Activated CD8-positive, alpha-beta memory T cell treated with anti-CD3 and anti-CD28 coated beads for 24 hours (primary cell): ENCODE results near the gene CYB5A.
"Not testable (repeated sequence)": the region's sequence is repeated elsewhere in the genome, so short reads cannot be mapped to it uniquely, and the experiment has no call there.

Experiments used
- DNase-seq: peaks from one replicate; pipeline ENCODE4 v3.0.0-alpha.2; 2020

Gene CYB5A

GRCh38 chr18:74292982-74293381 is 1.2 kb upstream of the CYB5A start:
- not testable (repeated sequence) for DNase-seq

DNA sequence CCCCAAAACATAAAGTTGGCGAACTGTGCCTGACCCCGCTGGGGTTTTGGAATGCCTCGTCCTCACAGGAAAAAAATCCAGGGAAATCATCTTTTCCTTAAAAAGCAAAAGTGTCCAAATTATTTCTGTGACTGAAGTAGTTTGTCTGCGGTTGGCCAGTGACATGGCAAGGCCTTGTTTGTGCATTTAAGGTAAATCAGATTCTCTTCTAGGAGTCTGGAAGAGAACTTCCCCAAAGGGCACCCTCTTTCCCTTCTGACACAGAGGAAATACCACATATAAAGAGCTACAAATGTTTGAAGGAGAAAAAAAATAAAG is 737 bp upstream of the CYB5A start:
- no peak for DNase-seq

DNA sequence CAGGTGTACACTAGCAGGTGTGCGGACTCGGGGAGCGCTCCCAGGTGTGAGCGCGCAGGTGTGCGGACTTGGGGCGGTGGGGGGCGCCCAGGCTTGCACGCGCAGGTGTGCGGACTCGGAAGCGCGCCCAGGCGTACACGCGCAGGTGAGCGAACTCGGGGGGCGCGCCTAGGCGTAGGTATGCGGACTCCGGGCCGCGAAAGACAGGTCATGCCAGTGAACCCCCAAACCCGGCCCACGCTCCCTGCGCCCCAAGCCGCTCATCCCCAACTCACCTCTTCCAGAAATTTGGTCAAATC is 342 bp downstream of the CYB5A start:
- no peak for DNase-seq

DNA sequence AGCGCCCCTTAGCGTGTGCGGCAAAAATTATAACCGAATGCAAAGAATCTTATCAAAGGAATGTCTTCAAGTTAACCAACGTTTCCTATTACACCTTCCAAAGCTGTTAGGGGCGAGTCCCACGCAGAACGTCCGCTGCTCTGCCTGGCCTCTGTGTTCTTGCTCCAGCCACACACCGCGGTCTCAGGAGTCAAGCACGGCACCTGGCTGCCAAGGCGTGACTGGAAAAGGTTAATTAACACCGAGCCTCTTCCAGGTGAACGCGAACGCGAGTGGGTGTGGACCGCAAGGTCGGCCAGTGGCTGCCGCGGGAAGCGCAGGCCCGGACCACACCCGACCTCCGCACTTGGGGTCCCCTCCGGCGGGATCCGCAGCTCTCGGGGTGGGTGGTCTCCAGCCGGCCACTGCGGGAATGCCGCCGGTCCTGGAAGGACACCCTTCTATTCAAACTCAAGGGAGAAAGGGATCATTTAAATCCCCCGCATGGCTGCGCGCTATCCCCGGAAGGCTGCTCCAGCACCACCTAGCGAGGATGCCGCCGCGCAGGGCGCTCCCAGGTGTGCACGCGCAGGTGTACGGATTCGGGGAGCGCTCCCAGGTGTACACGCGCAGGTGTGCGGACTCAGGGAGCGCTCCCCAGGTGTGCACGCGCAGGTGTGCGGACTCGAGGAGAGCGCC is 830 bp downstream of the CYB5A start:
- no peak for DNase-seq

GRCh38 chr18:74290021-74290420 is 1.7 kb downstream of the CYB5A start:
- DNase-seq = no peak

GRCh38 chr18:74289137-74289536 is 2.6 kb downstream of the CYB5A start:
- no peak for DNase-seq

GRCh38 chr18:74288730-74289129 is 3.0 kb downstream of the CYB5A start:
- no peak for DNase-seq

- DNase-seq = no peak
Observed at GRCh38 chr18:74288041-74288440, 3.7 kb downstream of the CYB5A start.

GRCh38 chr18:74286856-74287255 is 4.9 kb downstream of the CYB5A start:
- no peak for DNase-seq

DNA sequence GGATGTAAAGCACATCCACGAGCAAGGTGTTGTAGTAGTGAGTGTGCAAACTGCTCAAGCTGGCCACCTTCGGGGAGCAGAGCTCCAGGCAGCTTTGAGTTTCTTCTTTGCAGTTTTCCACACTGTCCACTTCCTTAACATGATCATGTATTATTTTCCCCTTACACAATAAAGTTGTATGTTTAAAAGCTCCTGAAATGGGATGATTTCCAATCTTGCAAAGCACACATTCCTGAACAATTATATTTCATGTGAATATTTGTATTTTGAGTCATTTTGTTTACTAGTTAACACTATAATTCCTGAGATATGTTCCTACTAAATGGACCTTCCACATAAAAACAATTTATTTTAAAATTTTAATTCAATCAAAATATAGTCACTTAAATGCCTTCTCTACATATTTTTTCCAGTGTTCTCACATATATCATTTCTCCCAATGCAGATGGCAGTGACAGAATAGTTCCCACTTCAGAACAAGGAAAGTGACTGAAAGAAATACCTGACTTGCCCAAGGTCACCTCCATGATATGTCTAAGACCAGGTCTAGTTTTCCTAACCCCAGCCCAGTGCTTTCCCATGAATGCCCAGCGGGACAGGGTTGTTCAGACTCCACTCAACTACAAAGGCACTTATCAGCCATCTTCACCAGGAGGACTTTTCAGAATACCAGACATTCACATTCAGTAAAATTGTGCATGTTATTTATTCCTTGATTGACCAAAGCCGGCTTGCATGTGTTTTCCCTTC is 5.5 kb downstream of the CYB5A start:
- no peak for DNase-seq

- DNase-seq = not testable (repeated sequence)
Observed at GRCh38 chr18:74285583-74285982, 6.2 kb downstream of the CYB5A start.

- DNase-seq = no peak
Observed at GRCh38 chr18:74284980-74285355, 6.8 kb downstream of the CYB5A start.

- DNase-seq = no peak
Observed at GRCh38 chr18:74284191-74284979, 7.4 kb downstream of the CYB5A start.

- DNase-seq = no peak
Observed at GRCh38 chr18:74283646-74284045, 8.1 kb downstream of the CYB5A start.

DNA sequence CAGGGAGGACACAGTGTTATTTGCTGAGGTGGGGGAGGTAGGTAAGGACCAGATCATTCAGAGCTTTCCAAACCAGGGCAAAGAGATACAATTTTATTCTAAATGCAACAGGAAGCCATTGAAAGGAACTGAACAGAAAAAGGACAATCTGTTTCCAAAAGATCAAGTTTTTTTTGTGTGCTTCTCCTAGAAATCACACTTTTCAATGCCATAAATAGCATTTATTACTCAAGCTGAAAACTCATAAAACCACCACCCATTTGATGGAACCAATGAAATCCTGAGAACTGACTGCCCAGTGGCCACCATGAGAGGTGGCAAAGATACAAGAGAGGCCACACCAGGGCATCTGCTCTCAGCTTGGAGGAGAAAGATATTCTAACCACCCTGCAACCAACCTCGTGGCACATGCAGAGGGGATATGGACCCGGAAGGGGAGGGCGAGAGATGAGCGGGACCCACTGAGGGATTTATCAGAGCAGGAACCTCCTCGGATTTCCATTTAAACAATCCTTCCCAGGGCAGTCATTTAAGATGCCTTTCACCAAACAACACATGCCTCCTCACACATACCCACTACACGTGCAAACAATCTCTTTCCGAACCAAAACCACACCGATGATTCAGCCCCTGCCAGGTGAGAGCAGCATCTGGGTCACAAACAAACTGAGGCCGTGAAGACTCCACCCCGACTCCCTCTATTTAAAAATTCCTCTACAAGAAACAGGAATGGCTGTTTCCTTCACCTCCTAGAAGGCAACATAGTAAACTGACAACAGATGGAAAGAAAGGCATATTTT is 8.8 kb downstream of the CYB5A start:
- DNase-seq = no peak

- no peak for DNase-seq
Observed at GRCh38 chr18:74281980-74282754, 9.6 kb downstream of the CYB5A start.

DNA sequence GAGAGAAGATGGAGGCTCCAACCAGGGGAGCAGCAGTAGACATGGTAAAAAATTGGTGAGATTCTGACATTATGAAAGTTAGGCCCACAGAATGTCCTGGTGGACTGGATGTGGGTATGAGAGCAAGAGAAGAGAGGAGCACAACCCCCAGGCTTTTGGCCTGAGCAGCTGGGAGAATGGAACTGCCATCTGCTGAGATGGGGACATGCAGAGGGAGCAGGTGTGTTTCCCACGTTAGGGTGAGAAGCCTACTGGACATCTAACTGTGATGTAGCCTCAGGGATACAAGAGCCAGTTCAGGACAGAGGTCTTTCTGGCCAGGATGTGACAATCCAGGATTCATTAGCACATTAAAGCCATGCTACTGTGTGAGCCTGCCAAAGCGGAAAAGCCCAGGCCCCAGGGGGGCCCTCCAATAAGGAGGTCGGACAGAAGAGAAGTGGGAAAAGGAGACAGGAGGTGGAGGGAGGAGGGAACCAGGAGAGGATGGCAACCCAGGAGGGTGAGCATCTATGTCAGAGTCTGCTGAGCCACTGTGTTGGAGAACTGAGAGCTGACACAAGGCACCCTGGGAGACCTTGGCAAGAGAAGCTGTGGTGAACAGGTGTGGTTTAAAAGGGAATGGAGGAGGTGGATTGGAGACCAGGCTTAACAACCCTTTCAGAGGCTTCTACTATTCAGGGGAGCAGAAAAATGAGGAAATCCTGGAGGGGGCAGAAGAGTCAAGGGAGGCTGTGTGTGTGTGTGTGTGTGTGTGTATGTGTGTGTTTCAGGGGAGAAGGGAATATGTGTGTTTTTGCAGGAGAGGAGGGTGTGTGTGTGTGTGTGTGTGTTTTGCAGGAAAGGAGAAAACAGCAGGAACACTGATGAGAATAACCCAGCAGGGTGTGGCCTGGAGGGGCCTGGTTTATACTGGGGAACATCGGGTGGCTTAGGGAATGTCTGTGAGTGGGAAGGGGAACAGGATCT is 10.5 kb downstream of the CYB5A start:
- no peak for DNase-seq

DNA sequence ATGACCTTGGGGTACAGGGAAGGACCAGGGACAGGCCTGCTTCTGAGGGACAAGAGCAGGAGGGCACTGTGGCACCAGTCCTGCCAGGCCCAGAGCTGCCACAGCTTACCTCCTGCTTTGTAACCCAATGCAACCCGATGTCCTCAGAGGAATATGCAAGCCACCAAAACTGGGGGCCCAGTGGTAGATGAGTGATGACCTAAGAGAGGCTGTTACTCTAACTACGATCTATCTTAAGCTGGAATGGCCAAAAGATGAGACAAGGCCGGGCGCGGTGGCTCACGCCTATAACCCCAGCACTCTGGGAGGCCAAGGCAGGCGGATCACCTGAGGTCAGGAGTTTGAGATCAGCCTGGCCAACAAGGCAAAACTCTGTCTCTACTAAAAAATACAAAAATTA is 12.8 kb downstream of the CYB5A start:
- no peak for DNase-seq

DNA sequence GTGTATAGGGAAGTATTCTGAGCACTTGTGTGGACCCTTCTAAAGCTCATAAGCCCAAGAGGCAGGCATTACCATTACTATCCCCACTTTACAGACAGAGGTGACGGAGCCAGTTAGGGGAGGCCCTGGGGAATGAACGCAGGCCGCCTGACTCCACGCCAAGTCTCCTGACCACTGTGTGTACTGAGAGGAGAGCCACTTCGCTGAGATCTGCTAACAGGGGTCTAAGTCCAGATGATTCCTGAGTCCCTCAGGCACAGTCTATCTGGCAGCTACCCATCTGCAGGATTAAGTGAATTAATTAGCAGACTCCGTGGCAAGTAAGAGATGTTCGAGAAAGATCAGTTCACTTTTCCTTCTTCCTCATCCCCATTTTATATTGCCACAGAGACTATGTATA is 13.7 kb downstream of the CYB5A start:
- DNase-seq = no peak

DNA sequence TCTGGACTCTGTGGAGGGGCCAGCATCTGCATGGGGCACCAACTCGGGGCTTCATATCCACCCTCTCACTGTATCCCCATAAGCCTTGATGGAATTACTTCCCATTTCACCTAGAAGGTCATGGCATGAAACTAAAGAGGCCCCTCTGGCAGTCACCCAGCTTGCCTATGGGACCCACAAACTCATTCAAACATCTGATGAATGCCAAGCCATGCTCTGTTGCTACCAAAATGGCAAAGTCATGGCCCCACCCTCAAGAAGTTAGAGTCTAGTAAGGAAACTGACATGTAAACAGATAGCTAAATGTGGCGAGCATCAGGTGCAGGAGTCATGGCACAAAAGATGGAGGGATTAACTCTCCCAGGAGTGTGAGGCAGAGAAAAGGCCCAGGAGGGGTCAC is 14.5 kb downstream of the CYB5A start:
- no peak for DNase-seq

DNA sequence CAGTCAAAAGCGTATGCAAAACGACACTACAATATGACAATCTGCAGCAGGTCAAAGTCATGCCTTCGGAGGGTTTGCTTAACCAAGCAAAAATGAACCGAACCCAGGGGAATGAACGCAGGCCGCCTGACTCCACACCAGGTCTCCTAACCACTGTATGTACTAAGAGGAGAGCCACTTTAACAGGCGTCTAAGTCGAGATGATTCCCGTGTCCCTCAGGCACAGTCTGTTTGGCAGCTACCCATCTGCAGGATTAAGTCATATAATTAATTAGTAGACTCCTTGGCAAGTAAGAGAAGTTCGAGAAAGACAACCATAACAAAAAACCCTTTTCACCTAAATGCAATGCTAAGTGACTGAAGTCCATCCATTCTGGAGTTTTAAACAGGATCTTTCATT is 15.2 kb downstream of the CYB5A start:
- no peak for DNase-seq
